H1 (cell line): ENCODE results near the gene ITGB8. TPM values are rescaled to one million over a fixed set of nuclear protein-coding genes. Genes with fewer than 3 reads are reported as not detected.

Experiments used
- ATF3 ChIP-seq: IDR thresholded peaks from 2 replicates; pipeline ENCODE4 v1.6.1; 2011; ENCODE audit warnings: low read depth, mild to moderate bottlenecking, low read length; ENCODE audit not compliant: insufficient read depth
- BRCA1 ChIP-seq: IDR thresholded peaks from 2 replicates; pipeline ENCODE4 v1.6.1; 2012; ENCODE audit warnings: low read depth, low read length, improper control_type of control experiment
- CHD7 ChIP-seq: fragments of 300-600 bp; sonication (generic); IDR thresholded peaks from 2 replicates; pipeline ENCODE4 v1.7.1; 2012; ENCODE audit warnings: low read length, moderate library complexity, mild to moderate bottlenecking, inconsistent platforms; ENCODE audit not compliant: insufficient replicate concordance
- EZH2 ChIP-seq: fragments of 200-600 bp; sonication (generic); IDR thresholded peaks from 2 replicates; pipeline ENCODE4 v1.7.1; 2012; ENCODE audit warnings: low read depth, mild to moderate bottlenecking, moderate library complexity, low read length, inconsistent platforms; ENCODE audit not compliant: severe bottlenecking
- POU5F1 ChIP-seq: IDR thresholded peaks from 2 replicates; pipeline ENCODE4 v1.6.1; 2011; ENCODE audit warnings: low read depth, mild to moderate bottlenecking, low read length, moderate library complexity
- RFX5 ChIP-seq: IDR thresholded peaks from 2 replicates; pipeline ENCODE4 v1.6.1; 2011; ENCODE audit warnings: low read depth, low read length, improper control_type of control experiment, borderline replicate concordance
- SRF ChIP-seq: IDR thresholded peaks from 2 replicates; pipeline ENCODE4 v1.6.1; 2011; ENCODE audit warnings: mild to moderate bottlenecking, low read depth, low read length, moderate library complexity
- USF2 ChIP-seq: IDR thresholded peaks from 2 replicates; pipeline ENCODE4 v1.6.1; 2011; ENCODE audit warnings: low read length, improper control_type of control experiment
- polyA plus RNA-seq, 7 experiments: library from polyadenylated mRNA; depleted of rRNA in 3 of 7; stranded (reverse) in 5 of 7; unstranded in 2 of 7; fragments of >200 nt in 5 of 7; fragments of 200-250 nt in 2 of 7; gene quantifications; 1 replicate in 5 of 7; 2 replicates in 1 of 7; 4 replicates in 1 of 7; pipeline versions ENCODE4 v1.2.1 to v1.2.3, GENCODE V29; 2011 to 2013; ENCODE audit warnings: missing spikeins in 2 of 7, mixed read lengths in 2 of 7
- total RNA-seq: library from RNA; stranded (reverse); fragmentation: NEBNext Ultra II Directional; extraction: Animal tissue kit (Norgen Biotek cat#: 25700); gene quantifications from 2 replicates; pipeline ENCODE4 v1.2.1, GENCODE V29; 2021

The ITGB8 gene
- total and polyA plus RNA-seq, 2 of the 8 experiments (the other 6 are each of a cell fraction or from before 2014, with no cell fraction given): 1.2 to 3.6 TPM

- TF ChIP-seq CHD7: no peak
- no peak for TF ChIP-seq EZH2
- no peak for TF ChIP-seq POU5F1
- TF ChIP-seq USF2: no peak
- no peak for TF ChIP-seq ATF3
- TF ChIP-seq BRCA1: no peak
- TF ChIP-seq RFX5: no peak
- no peak for TF ChIP-seq SRF
These were observed 32.2 kb upstream of the ITGB8 start (continued) for GRCh38 chr7:20298486-20298901.
